Measurements from ENCODE around the gene LIMS4.
"Not testable (repeated sequence)": the region's sequence is repeated elsewhere in the genome, so short reads cannot be mapped to it uniquely, and the experiment has no call there.

Gene LIMS4

GRCh38 chr2:110455080-110455670 lies 17.4 kb downstream of the LIMS4 start:
- not testable (repeated sequence) for FAIRE-seq; DNase-seq (ENCODE audit: low spot score)

GRCh38 chr2:110450951-110451350 lies 21.7 kb downstream of the LIMS4 start:
- not testable (repeated sequence) for FAIRE-seq; DNase-seq (ENCODE audit: low spot score)

DNA sequence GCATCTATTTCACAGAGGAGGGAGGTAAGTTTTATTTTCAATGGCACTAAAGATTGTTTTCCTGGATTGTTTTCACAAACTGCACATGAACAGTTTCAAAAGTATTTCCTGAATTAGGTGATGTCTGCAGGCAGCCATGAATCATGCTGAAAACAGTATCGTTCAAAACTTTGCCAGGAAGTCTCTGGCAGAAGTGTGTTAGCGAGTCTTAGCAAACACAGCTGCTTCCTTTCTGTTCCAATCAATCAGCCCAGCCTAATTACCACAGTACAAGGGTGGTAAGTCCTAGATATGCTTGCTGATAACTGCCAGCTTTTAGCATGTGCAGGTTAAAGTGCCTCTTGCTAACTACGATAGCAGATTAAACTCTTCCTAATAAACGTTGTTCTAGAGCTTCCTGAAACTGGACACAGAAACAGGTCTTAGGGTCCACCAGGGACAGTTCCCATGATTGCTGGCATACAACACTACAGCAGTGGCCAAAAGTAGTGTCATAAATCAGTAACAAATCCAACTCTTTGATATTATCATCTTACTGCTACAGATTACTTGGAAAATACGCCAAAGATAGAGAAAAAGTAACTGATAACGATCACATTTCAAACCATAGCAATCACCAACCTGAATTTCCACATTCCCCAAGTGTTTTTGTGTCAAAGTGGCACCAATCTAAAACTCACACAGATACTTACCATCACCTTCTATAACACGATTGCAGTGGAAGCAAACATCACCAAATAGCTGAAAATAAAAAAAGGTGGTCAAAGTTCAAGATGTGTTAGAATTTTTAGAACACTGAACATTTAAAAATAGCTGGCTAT lies 23.3 kb downstream of the LIMS4 start:
- not testable (repeated sequence) for FAIRE-seq; DNase-seq (ENCODE audit: low spot score)

DNA sequence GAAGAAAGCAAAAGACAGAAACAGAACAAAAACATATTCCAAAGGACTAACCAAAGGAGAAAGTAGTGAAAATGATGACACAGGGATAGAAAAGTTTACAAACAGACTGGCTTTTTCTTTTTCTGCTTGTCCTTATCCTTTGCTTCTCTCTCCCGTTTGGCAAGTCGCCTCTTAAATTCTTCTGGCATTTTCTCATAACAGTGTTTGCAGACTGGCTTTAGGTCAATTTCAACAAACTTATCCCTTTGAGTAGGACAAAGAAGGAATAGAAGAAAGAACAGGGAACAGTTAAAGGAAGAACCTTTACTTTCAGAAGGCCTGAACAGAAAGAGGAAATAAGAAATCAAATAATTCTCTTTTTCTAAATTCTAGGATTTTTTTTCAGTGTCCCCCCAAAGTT lies 26.0 kb downstream of the LIMS4 start:
- not testable (repeated sequence) for DNase-seq (ENCODE audit: low spot score); FAIRE-seq

DNA sequence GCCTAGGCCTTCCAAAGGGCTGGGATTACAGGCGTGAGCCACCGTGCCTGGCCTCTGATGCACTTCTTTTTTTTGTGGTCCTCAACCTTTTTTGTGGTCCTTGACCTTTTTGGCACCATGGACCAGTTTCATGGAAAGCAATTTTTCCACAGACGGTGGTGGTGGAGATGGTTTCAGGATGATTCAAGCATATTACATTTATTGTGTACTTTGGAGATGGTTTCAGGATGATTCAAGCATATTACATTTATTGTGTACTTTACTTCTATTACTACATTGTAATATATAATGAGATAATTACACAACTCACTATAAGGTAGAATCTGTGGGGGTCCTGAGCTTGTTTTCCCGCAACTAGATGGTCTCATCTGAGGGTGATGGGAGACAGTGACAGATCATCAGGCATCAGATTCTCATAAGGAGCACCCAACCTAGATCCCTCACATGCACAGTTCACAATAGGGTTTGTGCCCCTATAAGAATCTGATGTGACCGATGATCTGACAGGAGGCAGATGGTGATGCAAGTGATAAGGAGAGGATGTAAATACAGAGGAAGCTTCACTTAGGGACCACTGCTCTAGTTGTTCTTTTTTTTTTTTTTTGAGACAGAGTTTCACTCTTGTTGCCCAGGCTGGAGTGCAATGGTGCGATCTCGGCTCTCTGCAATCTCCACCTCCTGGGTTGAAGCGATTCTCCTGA lies 29.2 kb downstream of the LIMS4 start:
- FAIRE-seq = peak; percentile 92
- DNase-seq (ENCODE audit: low spot score) = not testable (repeated sequence)

DNA sequence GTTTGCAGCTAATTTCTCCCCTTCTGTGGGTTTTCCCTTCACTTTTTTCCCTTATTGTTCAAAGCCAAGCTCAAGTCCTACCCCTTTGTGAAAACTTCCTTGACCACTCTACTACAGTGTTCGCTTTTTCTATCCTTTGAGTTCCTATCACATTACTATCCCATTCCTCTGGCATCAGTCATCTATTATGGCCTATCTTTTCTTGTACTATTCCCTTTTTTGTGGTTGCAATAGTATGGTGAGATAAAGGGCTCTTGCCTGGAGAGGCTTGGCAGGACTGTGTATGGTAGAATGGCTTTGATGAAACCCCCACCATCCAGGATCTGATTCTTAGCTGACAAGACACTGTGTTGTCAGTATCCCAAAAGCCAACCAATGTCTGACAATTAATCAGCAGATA lies 30.7 kb downstream of the LIMS4 start:
- peak; percentile 93 for FAIRE-seq
- not testable (repeated sequence) for DNase-seq (ENCODE audit: low spot score)

- DNase-seq (ENCODE audit: low spot score); FAIRE-seq: not testable (repeated sequence)
Measured at GRCh38 chr2:110434565-110434964, 38.1 kb downstream of the LIMS4 start.

DNA sequence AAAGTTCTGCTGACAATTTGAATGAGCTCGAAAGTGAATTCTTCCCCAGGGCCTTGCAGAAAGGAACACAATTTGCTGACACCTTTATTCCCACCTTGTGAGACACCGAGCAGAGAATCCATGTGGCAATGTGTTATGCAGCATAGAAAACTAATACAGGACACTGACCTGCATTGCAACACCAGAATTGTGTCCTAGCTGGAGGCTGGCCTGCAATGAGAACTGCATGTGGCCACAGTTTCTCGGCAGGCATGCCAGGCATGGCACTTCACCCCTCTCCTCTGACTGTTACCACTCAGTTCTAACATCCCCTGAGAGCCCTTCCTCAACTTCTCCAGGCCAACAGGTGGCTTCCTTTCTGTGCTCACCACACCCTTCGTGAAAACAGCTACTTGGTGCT lies 46.9 kb downstream of the LIMS4 start:
- DNase-seq (ENCODE audit: low spot score); FAIRE-seq: not testable (repeated sequence)

GRCh38 chr2:110424421-110424820 lies 48.2 kb downstream of the LIMS4 start:
- FAIRE-seq; DNase-seq (ENCODE audit: low spot score): not testable (repeated sequence)

DNA sequence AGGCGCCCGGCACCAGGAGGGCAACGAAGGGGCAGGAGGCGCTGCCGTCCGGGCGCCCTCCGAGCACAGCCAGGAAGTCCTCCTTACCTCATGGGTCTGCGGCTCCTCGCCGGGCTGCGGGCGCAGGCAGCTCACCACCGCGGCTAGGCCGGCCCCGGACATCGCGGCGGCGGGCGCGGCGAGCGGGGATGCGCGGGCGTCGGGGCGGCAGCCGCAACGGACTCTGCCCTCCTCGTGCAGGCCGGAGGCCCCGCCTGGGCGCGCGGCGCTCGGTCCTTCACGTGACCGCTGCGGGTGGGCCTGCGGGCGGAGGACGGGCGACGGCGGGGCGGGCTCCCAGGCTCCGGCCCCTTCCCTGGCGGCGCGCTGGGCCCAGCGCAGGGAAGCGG lies 49.0 kb downstream of the LIMS4 start:
- not testable (repeated sequence) for DNase-seq (ENCODE audit: low spot score); FAIRE-seq

GRCh38 chr2:110422852-110423573 lies 49.6 kb downstream of the LIMS4 start:
- not testable (repeated sequence) for FAIRE-seq; DNase-seq (ENCODE audit: low spot score)

- not testable (repeated sequence) for FAIRE-seq; DNase-seq (ENCODE audit: low spot score)
Measured at GRCh38 chr2:110420641-110421354, 51.8 kb downstream of the LIMS4 start.

DNA sequence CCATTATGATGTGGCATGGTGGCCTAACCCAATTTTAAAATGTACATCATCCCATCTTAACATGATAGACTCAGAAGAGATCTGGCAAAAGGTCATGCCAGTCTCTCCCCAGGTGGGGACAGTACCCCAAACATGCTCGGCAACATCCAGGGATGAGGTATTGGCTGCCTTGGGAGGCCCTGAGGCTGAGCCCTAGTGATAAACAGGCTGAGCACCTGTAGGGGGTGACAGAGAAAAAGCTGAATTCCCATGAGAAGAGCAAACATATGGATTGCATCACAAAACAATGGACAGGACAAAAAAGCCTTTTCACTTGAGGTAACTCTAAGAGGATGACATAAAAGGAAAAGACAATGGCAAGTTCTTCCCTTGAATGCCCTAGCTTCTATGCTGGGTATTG lies 65.5 kb downstream of the LIMS4 start:
- DNase-seq (ENCODE audit: low spot score); FAIRE-seq: not testable (repeated sequence)

- DNase-seq (ENCODE audit: low spot score); FAIRE-seq: not testable (repeated sequence)
Measured at GRCh38 chr2:110404988-110405387, 67.6 kb downstream of the LIMS4 start.

DNA sequence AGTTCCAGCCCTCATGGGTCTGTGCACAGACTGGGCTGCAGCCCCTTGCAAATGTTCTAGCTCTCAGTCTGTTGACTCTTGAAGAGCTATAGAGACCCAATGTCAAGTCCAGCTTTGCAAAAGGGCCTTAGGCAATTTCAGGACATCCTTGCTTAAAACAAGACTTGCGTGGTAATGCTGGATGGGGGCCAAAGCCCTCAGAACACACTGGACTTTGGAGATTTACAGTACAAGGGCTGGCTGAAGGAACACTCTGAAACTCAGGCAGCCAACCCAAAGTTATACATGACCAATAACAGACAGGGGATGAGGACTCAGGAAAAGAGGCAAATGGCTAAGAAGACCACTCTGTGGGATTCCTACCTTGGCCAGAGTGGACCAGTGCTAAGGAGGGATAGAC lies 68.4 kb downstream of the LIMS4 start:
- FAIRE-seq; DNase-seq (ENCODE audit: low spot score): not testable (repeated sequence)

GRCh38 chr2:110401001-110401618 lies 71.5 kb downstream of the LIMS4 start:
- FAIRE-seq; DNase-seq (ENCODE audit: low spot score): not testable (repeated sequence)

DNA sequence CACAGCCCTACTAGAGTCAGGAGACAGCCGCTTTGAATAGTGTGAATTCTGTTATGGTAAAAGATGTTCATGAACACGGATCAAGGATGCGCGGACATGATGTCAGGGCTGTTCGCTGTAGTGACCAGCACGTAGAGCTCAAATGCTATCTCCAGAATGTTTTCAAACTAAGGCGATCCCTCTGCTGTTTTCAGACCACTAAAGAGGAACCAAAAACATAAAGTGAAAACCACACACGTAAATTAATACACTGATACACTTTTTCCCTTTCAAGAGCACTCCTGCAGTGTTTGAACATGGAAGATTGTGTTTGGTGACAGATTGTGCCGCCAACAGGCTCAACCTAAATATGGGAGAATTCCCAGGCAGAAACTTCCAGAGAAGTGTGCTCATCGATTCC lies 73.2 kb downstream of the LIMS4 start:
- FAIRE-seq; DNase-seq (ENCODE audit: low spot score): not testable (repeated sequence)

- DNase-seq (ENCODE audit: low spot score); FAIRE-seq: not testable (repeated sequence)
Measured at GRCh38 chr2:110395990-110396389, 76.6 kb downstream of the LIMS4 start.

Measured in urothelium cell line (cell line).